Measurements from ENCODE around the gene DNAAF2.

The DNAAF2 gene

DNA sequence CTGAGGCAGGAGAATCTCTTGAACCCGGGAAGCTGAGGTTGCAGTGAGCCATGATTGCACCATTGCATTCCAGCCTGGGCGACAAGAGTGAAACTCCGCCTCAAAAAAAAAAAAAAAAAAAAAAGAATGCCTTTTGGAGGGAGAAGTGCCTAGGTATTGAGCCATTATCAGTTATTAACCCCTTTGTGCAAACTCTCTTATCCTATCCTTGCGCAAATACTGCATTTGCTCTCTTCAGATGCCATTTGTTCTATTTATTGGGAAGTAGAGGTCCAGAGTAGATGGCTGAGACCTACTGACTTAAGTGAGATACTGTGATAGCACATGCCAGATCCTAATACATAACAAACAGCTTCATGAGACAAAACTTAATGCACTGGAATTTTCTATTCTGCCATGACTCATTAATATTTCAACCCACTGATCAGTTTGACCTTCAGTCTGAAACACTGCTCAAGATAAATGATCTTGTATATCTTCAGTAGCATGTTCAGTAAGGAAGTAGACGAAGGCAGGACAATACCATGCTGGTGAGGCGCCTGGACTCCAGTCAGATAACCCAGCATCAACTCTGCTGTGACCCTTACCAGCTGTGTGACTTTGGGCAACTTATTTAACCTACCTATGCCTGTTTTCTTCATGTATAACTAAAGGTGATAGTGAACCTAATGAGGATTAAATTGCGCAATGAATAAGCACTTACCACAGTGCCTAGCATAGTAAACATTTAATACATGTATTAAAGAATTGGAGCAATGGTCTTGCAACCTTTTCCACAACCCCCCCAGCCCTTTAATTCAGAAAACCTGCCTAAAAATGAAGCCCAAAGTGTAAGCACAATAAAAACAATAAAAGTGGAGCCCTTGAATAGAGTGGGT lies 5.7 kb upstream of the DNAAF2 start:
- H3K27ac ChIP-seq (ENCODE audit: low read depth, low read length): no peak overlapping the region
- H3K36me3 ChIP-seq (ENCODE audit: control insufficient read depth, insufficient read depth, low read length): no peaks in the 10 kb centered on the region
- no peak overlapping the region for H2BK120ac ChIP-seq (ENCODE audit: low read depth, low read length)

DNA sequence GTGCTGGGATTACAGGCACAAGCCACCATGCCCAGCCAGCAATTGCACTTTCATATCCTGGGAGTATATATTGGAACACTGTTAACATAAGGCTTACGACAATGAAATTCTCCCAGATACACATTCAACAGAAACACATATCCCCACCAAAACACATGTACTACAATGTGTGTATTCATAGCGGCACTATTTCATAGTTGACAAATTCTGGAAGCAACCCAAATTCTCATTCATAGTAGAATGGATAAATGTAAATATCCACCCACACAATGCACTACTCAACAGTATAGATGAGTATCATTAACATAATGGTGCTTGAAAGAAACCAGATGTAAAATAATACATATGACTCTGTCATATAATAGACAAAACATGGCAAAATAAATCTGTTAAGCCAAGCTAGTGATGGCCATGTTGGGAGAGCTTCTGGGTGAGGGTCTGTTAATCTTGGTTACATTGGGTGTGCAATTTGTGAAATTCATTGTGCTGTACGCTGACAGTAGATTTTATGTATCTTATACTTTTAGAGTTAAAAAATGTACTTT lies 2.6 kb upstream of the DNAAF2 start:
- H3K18ac ChIP-seq (ENCODE audit: low read length): no peak overlapping the region
- no peak overlapping the region for H3K4me2 ChIP-seq (ENCODE audit: low read length)
- no peak overlapping the region for H2BK5ac ChIP-seq (ENCODE audit: low read length)
- H3K23ac ChIP-seq (ENCODE audit: low read length): no peak overlapping the region
- no peak overlapping the region for H2BK120ac ChIP-seq (ENCODE audit: low read depth, low read length)
- no peaks in the 10 kb centered on the region for H3K4me1 ChIP-seq (ENCODE audit: control insufficient read depth, low read depth, low read length)
- H4K5ac ChIP-seq (ENCODE audit: low read length): no peak overlapping the region
- peaks cover 9% of the 10 kb centered on the region for H3K79me1 ChIP-seq (ENCODE audit: low read length)
- no peaks in the 10 kb centered on the region for H3K27me3 ChIP-seq (ENCODE audit: insufficient read depth, low read length, poor library complexity)
- H3K79me2 ChIP-seq (ENCODE audit: control insufficient read depth, insufficient read depth, low read length): peaks cover 31% of the 10 kb centered on the region
- H3K27ac ChIP-seq (ENCODE audit: low read depth, low read length): no peak overlapping the region
- no peak overlapping the region for H3K4ac ChIP-seq (ENCODE audit: low read depth, low read length)
- no CpG with 5 or more reads among the region's 3 CpGs for WGBS (ENCODE audit: extremely low coverage, insufficient coverage, low lambda C conversion rate)
- H2BK15ac ChIP-seq (replicated peaks; ENCODE audit: low read depth): no peak overlapping the region
- no peak overlapping the region for H3K4me3 ChIP-seq (ENCODE audit: low read length)
- H3K36me3 ChIP-seq (ENCODE audit: control insufficient read depth, insufficient read depth, low read length): no peaks in the 10 kb centered on the region
- H3K56ac ChIP-seq (ENCODE audit: low read length): no peak overlapping the region
- no peak overlapping the region for H3K9ac ChIP-seq (ENCODE audit: low read length)
- DNase-seq: no peak
- no peak overlapping the region for H2AK5ac ChIP-seq (ENCODE audit: low read length)
- no peak overlapping the region for H4K8ac ChIP-seq (ENCODE audit: low read depth, low read length)

More for the DNA sequence above, 5.7 kb upstream of the DNAAF2 start:
- Histone ChIP-seq H3K23ac (ENCODE audit: low read length) (no peak overlapping the region), H3K79me2 (ENCODE audit: control insufficient read depth, insufficient read depth, low read length) (peaks cover 15% of the 10 kb centered on the region), H3K56ac (ENCODE audit: low read length) (no peak overlapping the region), H3K18ac (ENCODE audit: low read length) (no peak overlapping the region), H2BK15ac (replicated peaks; ENCODE audit: low read depth) (no peak overlapping the region), H4K5ac (ENCODE audit: low read length) (no peak overlapping the region), H3K4me1 (ENCODE audit: control insufficient read depth, low read depth, low read length) (no peaks in the 10 kb centered on the region), H3K4ac (ENCODE audit: low read depth, low read length) (no peak overlapping the region), H2AK5ac (ENCODE audit: low read length) (no peak overlapping the region), H3K4me2 (ENCODE audit: low read length) (no peak overlapping the region), H3K79me1 (ENCODE audit: low read length) (peaks cover 7% of the 10 kb centered on the region), H3K4me3 (ENCODE audit: low read length) (no peak overlapping the region), H4K8ac (ENCODE audit: low read depth, low read length) (no peak overlapping the region), H3K9ac (ENCODE audit: low read length) (no peak overlapping the region), H3K27me3 (ENCODE audit: insufficient read depth, low read length, poor library complexity) (no peaks in the 10 kb centered on the region), H2BK5ac (ENCODE audit: low read length) (no peak overlapping the region)
- WGBS (ENCODE audit: extremely low coverage, insufficient coverage, low lambda C conversion rate): no CpG with 5 or more reads among the region's 7 CpGs
- no peak for DNase-seq

DNA sequence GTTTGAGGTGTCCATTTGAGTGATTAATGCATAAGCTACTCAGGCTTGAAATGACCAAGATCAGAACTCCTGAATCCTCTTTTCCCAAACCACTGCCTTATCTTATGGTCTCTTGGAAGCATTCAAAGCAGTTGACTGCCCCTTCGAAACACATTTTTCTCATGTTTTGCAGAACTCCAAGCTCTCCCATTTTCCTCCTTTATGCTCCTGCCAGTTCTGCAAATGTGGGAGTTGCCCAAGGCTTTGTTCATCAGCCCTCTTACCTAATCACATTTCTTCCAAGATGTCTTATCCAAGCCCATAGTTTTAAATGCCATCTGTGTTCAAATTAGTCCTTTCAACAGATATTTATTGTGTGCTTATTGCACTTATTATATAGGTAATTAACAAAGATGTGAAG lies 1.8 kb upstream of the DNAAF2 start:
- no peak overlapping the region for H3K23ac ChIP-seq (ENCODE audit: low read length)
- DNase-seq: no peak
- H3K4me1 ChIP-seq (ENCODE audit: control insufficient read depth, low read depth, low read length): no peaks in the 10 kb centered on the region
- H2BK120ac ChIP-seq (ENCODE audit: low read depth, low read length): no peak overlapping the region
- H4K5ac ChIP-seq (ENCODE audit: low read length): no peak overlapping the region
- H3K18ac ChIP-seq (ENCODE audit: low read length): no peak overlapping the region
- H3K4me3 ChIP-seq (ENCODE audit: low read length): no peak overlapping the region
- H3K9ac ChIP-seq (ENCODE audit: low read length): no peak overlapping the region
- H3K79me2 ChIP-seq (ENCODE audit: control insufficient read depth, insufficient read depth, low read length): peaks cover 36% of the 10 kb centered on the region
- H2AK5ac ChIP-seq (ENCODE audit: low read length): no peak overlapping the region
- WGBS (ENCODE audit: extremely low coverage, insufficient coverage, low lambda C conversion rate): no CpG with 5 or more reads among the region's 1 CpG
- H3K79me1 ChIP-seq (ENCODE audit: low read length): peaks cover 9% of the 10 kb centered on the region
- H3K27me3 ChIP-seq (ENCODE audit: insufficient read depth, low read length, poor library complexity): no peaks in the 10 kb centered on the region
- H2BK5ac ChIP-seq (ENCODE audit: low read length): no peak overlapping the region
- H3K36me3 ChIP-seq (ENCODE audit: control insufficient read depth, insufficient read depth, low read length): no peaks in the 10 kb centered on the region
- H2BK15ac ChIP-seq (replicated peaks; ENCODE audit: low read depth): no peak overlapping the region
- no peak overlapping the region for H3K56ac ChIP-seq (ENCODE audit: low read length)
- H3K4ac ChIP-seq (ENCODE audit: low read depth, low read length): no peak overlapping the region
- H3K27ac ChIP-seq (ENCODE audit: low read depth, low read length): no peak overlapping the region
- H4K8ac ChIP-seq (ENCODE audit: low read depth, low read length): no peak overlapping the region
- no peak overlapping the region for H3K4me2 ChIP-seq (ENCODE audit: low read length)

DNA sequence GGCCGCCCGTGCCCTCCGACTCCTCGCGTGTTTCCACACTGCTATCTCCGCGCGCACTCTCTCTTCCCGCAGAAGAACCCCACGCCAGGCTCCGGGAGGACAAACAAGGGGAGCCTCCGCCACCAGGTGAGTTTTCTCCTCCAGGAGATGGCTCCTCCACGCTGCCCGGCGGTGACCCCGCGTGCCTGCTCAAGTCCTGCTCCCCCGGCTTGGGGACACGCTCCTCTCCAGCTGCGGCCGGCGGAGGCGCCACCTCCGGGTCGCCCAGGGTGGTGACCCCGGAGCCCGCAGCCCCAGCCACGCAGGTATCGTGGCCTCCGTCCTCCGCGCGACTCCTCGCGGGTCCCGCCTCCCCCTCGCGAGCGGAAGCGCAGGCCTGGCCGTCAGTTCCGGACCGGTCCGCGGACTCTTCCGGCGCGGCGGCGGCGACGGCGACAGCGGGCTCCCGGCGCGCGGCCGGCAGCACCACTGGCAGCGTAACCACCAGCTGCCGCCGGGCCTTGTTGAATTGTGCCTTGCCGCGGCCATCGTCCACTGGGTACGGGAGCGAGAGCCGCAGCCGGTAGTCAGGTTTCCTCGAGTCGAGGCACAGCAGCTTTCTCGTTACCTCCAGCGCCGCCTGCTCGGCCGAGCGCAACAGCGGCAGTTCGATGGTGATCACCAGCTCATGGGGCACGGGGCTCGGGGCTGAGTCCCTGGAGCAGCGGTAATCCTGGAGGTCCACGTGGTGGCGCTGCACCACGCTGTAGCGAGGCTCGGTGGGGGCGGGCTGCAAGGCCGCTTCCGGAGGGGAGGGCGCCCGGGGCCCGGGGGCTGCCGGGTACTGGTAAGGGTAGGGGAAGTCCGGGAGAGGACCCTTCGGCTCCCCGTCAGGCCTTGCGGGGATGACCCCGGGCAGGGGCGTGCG lies 1.2 kb downstream of the DNAAF2 start:
- Histone ChIP-seq H3K56ac (ENCODE audit: low read length) (peak overlapping the region; percentile 99), H4K8ac (ENCODE audit: low read depth, low read length) (peak overlapping the region; percentile 70), H2BK120ac (ENCODE audit: low read depth, low read length) (no peak overlapping the region), H3K4me1 (ENCODE audit: control insufficient read depth, low read depth, low read length) (no peaks in the 10 kb centered on the region), H3K9ac (ENCODE audit: low read length) (peak overlapping the region; percentile 99), H3K27ac (ENCODE audit: low read depth, low read length) (peak overlapping the region; percentile 99), H3K4me2 (ENCODE audit: low read length) (peak overlapping the region; percentile 96), H3K23ac (ENCODE audit: low read length) (peak overlapping the region; percentile 97), H3K79me2 (ENCODE audit: control insufficient read depth, insufficient read depth, low read length) (peaks cover 53% of the 10 kb centered on the region), H2BK15ac (replicated peaks; ENCODE audit: low read depth) (no peak overlapping the region), H2BK5ac (ENCODE audit: low read length) (peak overlapping the region; percentile 97), H3K27me3 (ENCODE audit: insufficient read depth, low read length, poor library complexity) (no peaks in the 10 kb centered on the region), H3K36me3 (ENCODE audit: control insufficient read depth, insufficient read depth, low read length) (no peaks in the 10 kb centered on the region), H3K18ac (ENCODE audit: low read length) (peak overlapping the region; percentile 88), H2AK5ac (ENCODE audit: low read length) (no peak overlapping the region), H4K5ac (ENCODE audit: low read length) (no peak overlapping the region), H3K79me1 (ENCODE audit: low read length) (peaks cover 7% of the 10 kb centered on the region), H3K4me3 (ENCODE audit: low read length) (peak overlapping the region; percentile 99), H3K4ac (ENCODE audit: low read depth, low read length) (peak overlapping the region; percentile 88)
- no CpG with 5 or more reads among the region's 101 CpGs for WGBS (ENCODE audit: extremely low coverage, insufficient coverage, low lambda C conversion rate)
- peak; percentile 98 for DNase-seq

DNA sequence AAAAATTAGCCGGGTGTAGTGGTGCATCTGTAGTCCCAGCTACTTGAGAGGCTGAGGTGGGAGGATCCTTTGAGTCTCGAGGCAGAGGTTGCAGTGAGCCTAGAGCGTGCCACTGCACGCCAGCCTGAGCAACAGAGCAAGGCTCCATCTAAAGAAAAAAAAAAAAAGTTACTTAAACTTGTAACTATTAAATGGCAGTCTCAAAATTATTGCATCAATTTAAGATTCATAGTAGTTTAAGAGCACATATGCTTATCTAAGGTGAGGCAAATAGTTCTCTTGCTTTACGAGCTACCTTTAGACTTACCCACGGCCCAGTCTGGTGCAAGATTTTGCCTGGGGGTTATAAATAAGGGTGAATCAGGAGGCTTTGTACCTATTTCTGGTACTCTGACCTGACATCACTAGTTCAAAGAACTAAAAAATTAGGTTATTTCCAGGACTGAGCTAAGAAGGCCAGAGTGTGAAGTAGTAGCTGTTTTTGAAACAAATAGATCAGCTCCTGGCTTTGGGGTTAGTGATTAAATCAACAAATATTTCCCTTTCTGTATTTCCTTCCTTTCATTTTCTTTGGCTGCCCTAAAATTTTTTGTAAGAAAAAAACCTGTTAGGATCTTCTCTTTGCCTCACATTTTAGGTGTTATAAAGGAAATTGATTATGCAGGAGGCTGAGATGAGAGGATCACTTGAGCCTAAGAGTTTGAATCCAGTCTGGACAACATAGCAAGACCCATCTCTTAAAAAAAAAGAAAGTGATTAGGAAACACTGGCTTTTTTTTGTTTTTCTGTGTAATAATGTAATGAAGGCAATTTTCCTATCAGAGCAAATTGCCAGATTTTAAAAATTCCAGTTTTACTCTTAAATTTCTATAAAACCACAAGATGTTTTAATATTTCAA lies 10.9 kb downstream of the DNAAF2 start:
- Histone ChIP-seq H3K9ac (ENCODE audit: low read length) (no peak overlapping the region), H3K79me1 (ENCODE audit: low read length) (peaks cover 7% of the 10 kb centered on the region), H3K27ac (ENCODE audit: low read depth, low read length) (no peak overlapping the region), H4K5ac (ENCODE audit: low read length) (no peak overlapping the region), H3K27me3 (ENCODE audit: insufficient read depth, low read length, poor library complexity) (no peaks in the 10 kb centered on the region), H3K23ac (ENCODE audit: low read length) (no peak overlapping the region), H3K56ac (ENCODE audit: low read length) (no peak overlapping the region), H4K8ac (ENCODE audit: low read depth, low read length) (no peak overlapping the region), H3K4me2 (ENCODE audit: low read length) (no peak overlapping the region), H3K79me2 (ENCODE audit: control insufficient read depth, insufficient read depth, low read length) (peaks cover 25% of the 10 kb centered on the region), H2AK5ac (ENCODE audit: low read length) (no peak overlapping the region), H3K36me3 (ENCODE audit: control insufficient read depth, insufficient read depth, low read length) (no peaks in the 10 kb centered on the region), H3K4me1 (ENCODE audit: control insufficient read depth, low read depth, low read length) (peaks cover 3% of the 10 kb centered on the region), H3K4ac (ENCODE audit: low read depth, low read length) (no peak overlapping the region), H2BK120ac (ENCODE audit: low read depth, low read length) (no peak overlapping the region), H3K18ac (ENCODE audit: low read length) (no peak overlapping the region), H2BK15ac (replicated peaks; ENCODE audit: low read depth) (no peak overlapping the region), H3K4me3 (ENCODE audit: low read length) (no peak overlapping the region), H2BK5ac (ENCODE audit: low read length) (no peak overlapping the region)
- DNase-seq: no peak
- WGBS (ENCODE audit: extremely low coverage, insufficient coverage, low lambda C conversion rate): no CpG with 5 or more reads among the region's 6 CpGs

Measured in mesendoderm (in vitro differentiated cells).